GM19372 (cell line): ENCODE data around the gene RAB3C.
"Not testable (repeated sequence)": the region's sequence is repeated elsewhere in the genome, so short reads cannot be mapped to it uniquely, and the experiment has no call there.

ENCODE experiments used
- ATAC-seq: cut with Tn5 transposase; IDR thresholded peaks from one replicate; pipeline ENCODE4 v1.9.1; 2021; ENCODE audit warnings: mild to moderate bottlenecking, low read depth, moderate library complexity; ENCODE audit not compliant: unreplicated experiment

Gene RAB3C

DNA sequence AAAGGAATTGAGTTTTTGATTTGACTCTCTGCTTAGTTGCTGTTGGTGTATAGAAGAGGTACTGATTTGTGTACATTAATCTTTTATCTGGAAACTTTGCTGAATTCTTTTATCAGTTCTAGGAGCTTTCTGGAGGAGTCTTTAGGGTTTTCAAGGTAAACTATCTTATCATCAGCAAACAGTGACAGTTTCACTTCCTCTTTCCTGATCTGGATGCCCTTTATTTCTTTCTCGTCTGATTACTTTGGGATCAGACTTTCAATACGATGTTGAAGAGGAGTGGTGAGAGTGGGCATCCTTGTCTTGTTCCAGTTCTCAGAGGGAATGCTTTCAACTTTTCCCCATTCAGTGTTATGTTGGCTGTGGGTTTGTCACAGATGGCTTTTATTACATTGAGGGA is 17.7 kb downstream of the RAB3C start:
- ATAC-seq = not testable (repeated sequence)

DNA sequence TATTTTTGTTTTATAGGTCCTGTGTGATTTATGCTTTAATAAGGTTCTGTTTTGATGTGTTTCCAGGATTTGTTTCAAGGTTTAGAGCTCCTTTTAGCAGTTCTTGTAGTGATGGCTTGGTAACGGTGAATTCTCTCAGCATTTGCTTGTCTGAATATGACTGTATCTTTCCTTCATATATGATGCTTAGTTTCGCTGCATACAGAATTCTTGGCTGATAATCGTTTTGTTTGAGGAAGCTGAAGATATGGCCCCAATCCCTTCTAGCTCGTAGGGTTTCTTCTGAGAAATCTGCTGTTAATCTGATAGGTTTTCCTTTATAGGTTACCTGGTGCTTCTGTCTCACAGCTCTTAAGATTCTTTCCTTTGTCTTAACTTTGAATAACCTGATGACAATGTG is 20.0 kb downstream of the RAB3C start:
- ATAC-seq = not testable (repeated sequence)

DNA sequence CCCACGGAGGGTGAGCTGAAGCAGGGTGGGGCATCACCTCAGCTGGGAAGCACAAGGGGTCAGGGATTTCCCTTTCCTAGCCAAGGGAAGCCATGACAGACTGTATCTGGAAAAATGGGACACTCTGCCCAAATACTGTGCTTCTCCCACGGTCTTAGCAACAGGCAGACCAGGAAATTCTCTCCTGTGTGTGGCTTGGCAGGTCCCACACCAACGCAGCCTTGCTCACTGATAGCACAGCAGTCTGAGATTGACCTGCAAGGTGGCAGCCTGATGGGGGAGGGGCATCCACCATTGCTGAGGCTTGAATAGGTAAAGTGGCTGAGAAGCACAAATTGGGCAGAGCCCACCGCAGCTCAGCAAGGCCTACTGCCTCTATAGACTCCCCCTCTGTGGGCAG is 23.2 kb downstream of the RAB3C start:
- ATAC-seq = no peak

DNA sequence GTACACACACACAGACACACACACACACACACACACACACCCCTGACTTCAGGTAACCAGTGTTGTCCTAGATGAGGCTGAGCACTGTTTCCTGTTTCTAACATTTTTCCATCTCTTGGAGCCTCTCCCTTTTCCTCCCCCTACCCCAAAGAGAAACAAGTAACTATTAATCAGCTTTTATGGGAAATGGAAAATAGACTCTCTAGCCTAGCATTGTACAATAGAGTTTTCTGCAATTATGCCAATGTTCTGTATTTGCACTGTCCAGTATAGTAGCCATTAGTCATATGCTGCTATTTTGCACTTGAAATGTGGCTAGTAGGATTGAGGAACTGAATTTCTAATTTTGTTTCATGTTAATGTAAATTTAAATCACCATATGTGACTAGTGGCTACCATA is 33.1 kb downstream of the RAB3C start:
- no peak for ATAC-seq

DNA sequence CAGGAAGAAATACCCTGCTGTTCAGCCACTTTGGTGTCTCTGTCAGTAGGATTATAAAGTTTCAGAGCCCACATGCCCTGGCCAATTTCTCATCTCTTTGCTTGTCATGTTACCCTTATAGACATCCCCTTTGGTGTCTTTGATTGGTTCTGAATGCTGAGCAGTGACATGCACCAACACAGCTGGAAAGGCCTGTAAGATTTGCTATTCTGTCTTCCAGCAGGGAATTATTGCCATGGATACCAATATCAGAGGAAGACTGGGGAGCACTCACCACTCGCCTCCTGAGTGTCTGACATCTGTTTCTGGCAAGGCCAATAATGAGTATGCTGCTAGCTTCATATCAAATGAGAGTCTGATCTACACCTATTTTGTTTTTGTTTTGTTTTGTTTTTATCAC is 34.4 kb downstream of the RAB3C start:
- ATAC-seq = no peak

DNA sequence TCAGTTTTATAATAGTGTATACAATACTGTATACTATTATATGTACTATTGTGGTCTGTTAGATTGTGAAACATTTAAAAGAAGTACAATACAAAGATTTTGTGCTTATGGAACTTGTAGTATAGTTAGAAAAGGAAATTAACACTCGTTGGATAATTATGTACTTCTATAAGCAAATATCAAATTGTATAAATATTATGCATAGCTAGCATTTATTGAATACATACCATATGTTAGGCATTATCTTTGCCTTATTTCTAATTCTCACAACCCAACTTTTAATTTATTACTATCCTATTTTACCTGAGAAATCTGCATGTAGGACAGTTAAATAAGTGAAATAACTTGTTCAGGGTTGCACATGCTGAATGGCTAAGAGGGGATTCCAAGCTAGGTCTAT is 37.5 kb downstream of the RAB3C start:
- ATAC-seq = no peak

DNA sequence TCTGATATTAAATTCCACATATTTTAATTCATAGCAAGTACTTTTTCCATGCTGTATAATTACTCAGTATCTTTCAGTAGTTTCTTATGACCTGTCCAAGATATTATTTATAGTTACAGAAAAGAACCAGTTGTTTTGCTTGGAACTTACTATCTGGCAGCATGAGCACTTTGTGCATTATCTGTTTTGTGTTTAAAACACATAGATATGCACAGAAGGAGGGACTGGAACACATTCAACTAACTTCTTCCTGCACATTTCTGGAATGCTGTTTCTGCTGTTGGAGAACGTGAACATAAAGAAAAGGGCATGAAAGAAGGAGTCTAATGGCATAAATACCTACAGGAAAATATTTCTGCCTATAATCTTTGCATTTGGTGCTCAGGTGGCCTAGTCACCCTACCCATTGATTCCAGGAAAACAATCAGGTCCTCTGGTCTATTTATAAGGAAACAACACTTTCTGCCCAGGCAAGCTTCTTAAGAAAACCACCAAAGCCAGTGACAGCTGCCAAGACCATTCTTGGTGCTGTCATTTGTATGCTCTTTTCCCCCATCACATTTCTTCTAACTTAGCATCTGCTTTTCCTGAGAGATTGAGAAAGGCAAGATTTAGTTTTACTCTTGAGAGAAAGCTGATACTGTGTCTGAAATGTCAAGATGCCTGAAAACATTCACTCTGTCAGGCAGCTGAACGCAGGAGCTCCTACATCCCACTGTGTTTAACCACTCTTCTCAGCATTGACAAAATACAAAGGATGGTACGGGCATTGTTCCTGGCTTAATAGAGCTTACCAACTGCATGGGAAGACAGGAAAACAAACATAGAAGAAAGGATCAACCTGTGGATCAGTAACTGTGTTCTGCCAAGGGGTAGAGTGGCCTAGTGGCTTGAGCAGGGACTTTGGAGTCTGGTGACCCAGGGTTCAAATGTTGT is 40.3 kb downstream of the RAB3C start:
- ATAC-seq = no peak

DNA sequence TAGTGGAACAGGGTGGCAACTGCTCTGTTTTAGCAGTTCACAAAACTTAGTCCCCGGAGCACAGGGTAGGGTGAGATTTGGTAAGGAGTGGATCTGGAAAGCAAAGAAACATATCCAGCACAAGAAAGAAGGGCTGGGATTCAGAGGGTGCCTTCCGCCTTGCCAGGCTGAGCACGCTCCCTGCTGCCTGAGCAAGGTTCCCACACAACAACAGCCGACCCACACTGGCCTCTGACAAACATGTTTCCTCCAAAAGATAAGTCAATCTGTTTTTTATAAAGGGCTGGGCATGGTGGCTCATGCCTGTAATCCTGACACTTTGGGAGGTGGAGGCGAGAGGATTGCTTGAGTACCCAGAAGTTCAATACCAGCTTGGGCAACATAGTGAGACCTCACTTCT is 45.8 kb downstream of the RAB3C start:
- ATAC-seq = no peak

DNA sequence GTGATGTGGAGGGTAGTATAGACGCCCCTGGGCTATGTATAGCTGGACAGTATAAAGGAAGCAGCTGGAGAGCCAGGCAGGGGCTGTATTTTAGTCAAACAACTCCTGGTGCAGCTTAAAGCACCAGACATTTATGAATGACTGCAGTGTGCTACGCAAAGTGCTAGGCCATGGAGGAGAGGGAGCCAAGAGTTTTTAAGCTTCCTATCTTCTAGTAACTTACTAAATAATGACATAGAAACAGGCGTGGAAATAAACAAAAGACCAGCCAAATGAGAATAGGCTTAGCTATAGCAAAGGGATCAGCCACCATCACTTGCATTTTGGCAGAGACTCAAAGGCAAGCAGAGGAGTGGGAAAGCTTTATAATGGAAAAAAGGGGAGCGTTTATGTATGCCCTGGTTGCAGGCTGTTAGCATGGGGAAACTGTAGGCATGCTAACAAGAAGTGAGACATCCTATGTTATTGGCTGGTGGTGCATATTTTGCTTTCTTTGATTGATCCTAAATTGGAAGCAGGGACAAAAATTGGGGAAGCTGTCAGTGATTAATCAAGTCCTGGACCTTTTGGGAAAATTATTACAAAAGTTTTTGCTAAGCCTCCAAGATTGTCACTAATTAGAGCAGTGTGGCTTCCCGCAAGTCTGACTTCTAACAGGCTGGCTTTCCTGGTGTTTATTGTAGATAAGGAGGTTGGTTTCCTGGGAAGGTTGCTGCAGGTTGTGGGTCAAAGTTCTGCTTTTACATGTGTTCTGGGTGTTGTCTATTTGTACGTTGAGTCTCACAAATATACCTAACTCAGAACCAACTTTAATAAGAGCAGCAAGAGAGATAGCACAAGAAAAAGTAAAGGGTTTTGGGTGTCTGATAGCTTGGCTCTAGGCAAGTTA is 46.6 kb downstream of the RAB3C start:
- no peak for ATAC-seq

DNA sequence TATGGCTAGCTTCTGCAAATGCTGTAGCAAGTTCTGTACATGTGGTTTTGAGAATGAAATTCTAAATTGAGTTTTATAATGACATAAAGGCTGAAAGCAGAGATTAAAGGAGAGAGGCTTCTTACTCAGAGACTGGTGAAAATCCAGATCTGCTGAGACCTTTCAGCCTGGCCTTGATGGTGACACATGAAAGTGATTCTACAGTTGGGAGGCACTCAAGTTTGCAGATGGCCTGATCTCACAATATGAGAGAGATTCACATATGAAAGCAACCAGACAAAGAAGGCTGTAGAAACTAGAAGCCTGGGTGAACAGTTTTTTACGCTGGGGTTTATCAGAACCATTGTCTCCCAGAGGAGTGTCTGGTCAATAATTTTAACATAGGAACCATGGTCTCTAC is 49.0 kb downstream of the RAB3C start:
- ATAC-seq = no peak

DNA sequence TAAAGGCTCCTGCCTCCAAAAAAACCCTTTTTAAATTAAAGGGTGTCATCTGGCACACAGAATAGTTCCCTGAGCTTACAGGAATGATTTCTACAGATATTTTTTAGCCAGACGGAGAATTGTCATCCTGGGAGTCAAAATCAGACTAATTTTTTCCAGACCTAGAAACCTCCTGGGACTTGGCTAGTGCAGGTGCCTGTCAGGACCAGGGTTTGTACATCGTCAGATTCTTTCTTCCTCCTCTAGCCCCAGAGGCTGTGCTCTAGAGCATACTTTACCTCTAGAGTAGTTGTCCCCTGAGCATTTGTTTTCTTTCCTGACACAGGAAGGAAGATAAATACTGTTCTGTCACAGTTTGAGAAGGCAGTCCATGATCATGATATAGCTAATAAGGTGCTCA is 52.5 kb downstream of the RAB3C start:
- ATAC-seq = no peak

DNA sequence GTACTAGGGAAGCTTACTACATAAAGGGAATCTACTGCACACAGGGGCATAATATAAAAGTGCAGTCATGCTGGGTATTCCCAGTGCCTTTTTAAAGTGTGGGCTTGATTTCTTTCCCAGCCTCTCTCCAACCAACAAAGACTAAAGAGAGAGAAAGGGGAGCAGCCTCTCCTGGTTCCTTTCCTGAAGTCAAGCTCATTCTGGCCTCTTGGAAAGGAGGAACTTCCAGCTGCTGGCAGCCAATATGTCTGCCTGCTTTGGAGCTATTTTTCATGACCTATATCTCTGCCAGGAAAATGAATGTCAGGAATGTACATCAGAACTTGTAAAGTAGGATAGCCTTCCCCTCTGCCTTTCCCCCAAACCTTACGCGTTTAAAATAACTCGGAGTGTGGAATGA is 57.1 kb downstream of the RAB3C start:
- no peak for ATAC-seq

DNA sequence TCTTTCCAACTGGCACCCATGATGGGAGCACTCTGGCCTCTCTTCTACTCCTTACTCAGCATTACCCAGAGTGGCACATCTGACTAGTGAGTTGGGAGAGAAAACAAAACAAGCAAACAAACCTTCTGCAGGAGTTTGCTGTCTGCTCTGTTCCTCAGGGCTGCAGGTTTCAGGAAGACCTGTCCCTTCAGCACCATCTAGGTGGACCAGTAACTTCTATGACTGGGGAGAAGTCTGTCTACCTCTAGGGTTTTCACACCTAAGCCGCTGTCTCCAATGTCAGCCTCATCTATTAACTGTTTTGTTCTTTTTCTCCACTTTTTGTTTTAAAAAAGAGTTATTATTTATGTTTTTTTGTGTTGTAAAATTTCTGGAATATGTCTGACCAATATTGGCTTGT is 58.7 kb downstream of the RAB3C start:
- ATAC-seq = no peak

DNA sequence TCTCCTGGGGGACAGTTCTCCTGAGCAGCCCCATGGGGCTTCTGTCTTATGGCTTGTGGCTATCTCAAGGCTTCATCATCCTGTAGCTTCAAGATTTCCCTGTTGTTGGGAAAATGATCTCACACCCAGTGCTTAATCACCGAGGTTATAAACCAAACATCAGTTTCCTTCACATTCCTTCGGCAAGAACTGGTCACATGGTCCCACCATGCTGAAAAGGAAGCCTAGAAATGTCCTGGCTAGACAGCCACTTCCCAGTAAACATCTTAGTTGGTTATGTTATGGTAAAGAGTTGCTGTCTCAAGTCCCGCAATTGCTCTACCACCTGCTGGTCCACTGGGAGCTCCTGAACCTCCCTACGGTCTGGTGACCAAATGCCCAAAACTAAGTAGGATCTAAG is 66.0 kb downstream of the RAB3C start:
- ATAC-seq = no peak

DNA sequence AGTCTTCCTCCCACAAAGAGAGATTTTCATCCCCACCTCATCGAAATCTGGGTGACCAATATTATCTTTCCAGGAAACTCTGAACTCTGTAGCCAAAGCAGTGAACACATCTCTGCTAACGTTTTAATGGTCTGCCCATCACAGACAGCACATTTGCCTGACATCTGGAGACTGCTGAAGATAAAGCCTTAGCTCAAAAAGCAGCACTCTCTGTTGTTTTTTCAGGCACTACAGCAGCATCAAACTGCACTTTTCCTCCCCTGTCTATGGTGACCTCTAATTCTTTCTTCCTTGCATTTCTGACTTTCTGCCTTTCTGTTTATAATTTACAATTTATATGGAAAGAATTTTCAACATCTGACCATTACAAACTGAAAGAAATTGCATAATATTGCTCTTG is 66.8 kb downstream of the RAB3C start:
- ATAC-seq = no peak

DNA sequence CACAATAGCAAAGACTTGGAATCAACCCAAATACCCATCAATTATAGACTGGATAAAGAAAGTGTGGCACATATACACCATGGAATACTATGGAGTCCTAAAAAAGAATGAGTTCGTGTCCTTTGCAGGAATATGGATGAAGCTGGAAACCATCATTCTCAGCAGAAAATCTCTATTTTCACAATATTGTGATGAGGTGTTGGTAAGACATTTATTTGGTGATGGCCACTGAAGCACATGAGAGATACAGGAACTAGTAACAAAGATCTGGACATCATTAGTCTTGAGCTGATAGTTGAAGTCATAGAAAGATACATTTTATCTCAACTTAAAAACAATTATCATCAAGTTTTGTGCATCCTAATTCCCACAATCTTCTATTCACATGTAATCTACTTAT is 70.6 kb downstream of the RAB3C start:
- no peak for ATAC-seq

DNA sequence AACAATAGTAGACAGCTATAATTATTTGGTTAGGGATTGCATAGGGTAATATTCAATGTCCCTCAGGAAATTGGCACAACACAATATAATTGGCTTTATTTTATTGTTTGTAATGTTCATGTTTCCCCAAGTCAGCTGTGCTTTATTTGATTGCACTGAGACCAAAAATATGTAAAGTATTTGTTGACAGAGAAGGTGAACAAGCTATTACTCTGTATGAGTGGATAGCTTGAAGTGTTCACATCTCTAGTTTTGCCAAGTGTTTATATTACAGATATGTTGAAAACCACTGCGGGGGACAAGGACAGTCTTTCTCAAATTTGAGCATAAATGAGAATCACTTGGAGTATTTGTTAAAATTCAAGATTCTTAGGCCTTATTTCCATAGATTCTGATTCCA is 83.3 kb downstream of the RAB3C start:
- no peak for ATAC-seq

DNA sequence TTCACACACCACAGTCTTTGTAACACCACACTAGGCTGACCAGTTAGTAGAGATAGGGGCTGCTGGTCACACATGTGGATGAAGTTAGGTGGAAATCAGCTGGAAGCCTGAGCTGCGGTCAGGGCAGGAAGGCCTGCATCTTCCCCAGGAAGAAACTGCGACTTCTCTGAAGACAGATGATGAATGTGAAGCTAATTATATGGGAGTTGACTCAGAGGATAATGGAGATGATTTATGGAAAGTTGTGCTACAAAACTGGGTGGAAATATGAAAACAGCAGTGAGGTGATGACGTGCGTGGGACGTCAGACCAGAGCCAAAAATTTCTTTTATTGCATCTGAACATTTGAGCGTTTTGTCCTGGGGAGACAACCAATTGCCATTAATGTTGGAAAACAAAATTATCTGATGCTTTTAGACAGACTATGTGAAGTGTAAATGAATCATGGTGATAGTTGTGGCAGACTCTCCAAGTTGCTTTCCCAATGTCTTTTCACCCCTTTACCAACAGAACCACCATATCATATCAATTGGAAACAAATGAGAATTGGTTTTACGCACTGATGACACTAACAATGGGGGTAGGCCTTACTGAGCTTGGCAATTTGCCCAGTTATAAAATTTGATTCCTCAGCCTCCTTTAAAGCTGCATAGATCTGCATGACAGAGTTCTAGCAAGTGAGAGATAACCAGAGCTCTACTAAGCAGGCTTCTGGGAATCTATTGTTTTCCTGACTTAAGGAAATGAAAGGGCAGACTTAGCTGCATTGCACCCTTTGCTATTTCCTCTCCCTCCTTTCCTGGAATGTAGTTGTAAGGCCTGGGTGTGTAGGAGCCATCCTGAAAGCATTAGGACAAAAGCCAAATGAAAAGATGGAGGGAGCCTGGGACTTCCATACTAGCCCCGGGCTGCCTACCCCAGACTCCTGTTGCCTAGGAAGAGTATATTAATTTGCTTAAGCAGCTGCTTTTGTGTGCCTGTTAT is 84.0 kb downstream of the RAB3C start:
- no peak for ATAC-seq

DNA sequence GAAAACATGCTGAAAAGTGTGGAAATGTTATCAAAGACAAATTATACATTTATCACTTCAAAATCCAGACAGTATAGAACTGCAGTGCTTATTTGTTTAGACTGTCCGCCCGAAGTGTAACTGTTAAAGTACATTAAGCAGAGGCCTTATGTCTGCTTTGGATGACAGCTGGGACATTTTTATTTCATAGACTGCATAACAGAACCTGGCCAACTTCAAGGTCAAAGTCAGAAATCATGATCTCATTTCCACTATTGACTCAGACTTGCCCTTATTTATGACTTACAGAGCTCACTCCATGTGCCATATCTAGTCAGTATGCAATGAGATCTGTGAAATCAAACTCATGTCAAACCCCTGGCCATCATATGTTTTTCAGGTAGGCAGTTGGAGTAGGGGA is 87.7 kb downstream of the RAB3C start:
- no peak for ATAC-seq

DNA sequence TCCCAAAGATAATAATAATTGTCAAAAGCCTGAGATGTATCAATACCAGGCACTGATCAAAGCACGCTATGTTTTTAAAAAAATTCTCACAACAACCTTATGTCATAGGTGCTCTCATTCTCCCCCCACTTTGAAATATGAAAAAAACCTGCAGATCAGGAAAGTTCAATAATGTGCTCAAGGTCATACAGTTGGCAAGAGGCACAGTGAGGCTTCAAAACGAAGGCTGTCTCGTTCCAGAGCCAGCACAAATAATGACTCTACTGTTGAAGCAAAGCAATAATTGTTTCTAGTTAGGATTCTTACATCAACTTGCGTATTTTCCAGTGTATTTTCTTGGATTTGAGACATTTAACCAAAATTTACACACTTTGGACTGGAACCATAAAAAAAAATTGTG is 88.3 kb downstream of the RAB3C start:
- no peak for ATAC-seq
